ENCODE data around the gene PCK1.

GRCh38 chr20:57598491-57598890 lies 37.6 kb downstream of the PCK1 start:
- no peak for TF ChIP-seq CTCF (conservative IDR thresholded peaks at IDR 0.05)
- no peak for TF ChIP-seq ZFX (IDR thresholded peaks at IDR 0.05)
